H1 (cell line): ENCODE measurements around the gene MUC5B. TPM values are rescaled to one million over a fixed set of nuclear protein-coding genes. Genes with fewer than 3 reads are reported as not detected.

Experiments used
- polyA plus RNA-seq, 7 experiments: library from polyadenylated mRNA; depleted of rRNA in 3 of 7; stranded (reverse) in 5 of 7; unstranded in 2 of 7; fragments of >200 nt in 5 of 7; fragments of 200-250 nt in 2 of 7; gene quantifications; 1 replicate in 5 of 7; 2 replicates in 1 of 7; 4 replicates in 1 of 7; pipeline versions ENCODE4 v1.2.1 to v1.2.3, GENCODE V29; 2011 to 2013; ENCODE audit warnings: missing spikeins in 2 of 7, mixed read lengths in 2 of 7
- total RNA-seq: library from RNA; stranded (reverse); fragmentation: NEBNext Ultra II Directional; extraction: Animal tissue kit (Norgen Biotek cat#: 25700); gene quantifications from 2 replicates; pipeline ENCODE4 v1.2.1, GENCODE V29; 2021
- TF ChIP-seq, protein P1 (sequence below): fragments of 300-600 bp; sonication (generic); IDR thresholded peaks from 2 replicates; pipeline ENCODE4 v1.7.1; 2012; ENCODE audit warnings: low read length, moderate library complexity, mild to moderate bottlenecking, inconsistent platforms; ENCODE audit not compliant: insufficient replicate concordance

Gene MUC5B
- total and polyA plus RNA-seq, 2 of the 8 experiments (the other 6 are each of a cell fraction or from before 2014, with no cell fraction given): 0.02 to 0.03 TPM

DNA sequence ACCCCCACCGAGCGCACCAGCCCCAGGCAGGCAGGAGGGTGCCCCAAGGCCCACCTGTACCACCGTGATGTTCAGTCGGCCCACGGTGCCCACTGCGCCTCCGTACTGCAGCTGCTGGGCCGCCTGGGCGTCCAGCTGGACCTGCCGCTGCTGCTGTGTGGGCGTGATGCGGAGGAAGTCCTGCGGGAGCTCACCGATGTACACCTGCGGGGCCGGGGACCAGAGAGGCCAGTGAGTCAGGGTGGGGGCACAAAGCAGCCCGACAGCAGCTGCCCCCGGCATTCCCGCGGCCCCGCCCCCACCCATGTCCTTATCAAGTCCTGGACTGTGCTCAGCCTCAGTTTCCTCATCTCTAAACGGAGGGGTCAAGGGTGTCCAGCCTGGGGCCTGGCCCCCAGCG is 72.7 kb downstream of the MUC5B start (continued):
- TF ChIP-seq, protein P1, sequence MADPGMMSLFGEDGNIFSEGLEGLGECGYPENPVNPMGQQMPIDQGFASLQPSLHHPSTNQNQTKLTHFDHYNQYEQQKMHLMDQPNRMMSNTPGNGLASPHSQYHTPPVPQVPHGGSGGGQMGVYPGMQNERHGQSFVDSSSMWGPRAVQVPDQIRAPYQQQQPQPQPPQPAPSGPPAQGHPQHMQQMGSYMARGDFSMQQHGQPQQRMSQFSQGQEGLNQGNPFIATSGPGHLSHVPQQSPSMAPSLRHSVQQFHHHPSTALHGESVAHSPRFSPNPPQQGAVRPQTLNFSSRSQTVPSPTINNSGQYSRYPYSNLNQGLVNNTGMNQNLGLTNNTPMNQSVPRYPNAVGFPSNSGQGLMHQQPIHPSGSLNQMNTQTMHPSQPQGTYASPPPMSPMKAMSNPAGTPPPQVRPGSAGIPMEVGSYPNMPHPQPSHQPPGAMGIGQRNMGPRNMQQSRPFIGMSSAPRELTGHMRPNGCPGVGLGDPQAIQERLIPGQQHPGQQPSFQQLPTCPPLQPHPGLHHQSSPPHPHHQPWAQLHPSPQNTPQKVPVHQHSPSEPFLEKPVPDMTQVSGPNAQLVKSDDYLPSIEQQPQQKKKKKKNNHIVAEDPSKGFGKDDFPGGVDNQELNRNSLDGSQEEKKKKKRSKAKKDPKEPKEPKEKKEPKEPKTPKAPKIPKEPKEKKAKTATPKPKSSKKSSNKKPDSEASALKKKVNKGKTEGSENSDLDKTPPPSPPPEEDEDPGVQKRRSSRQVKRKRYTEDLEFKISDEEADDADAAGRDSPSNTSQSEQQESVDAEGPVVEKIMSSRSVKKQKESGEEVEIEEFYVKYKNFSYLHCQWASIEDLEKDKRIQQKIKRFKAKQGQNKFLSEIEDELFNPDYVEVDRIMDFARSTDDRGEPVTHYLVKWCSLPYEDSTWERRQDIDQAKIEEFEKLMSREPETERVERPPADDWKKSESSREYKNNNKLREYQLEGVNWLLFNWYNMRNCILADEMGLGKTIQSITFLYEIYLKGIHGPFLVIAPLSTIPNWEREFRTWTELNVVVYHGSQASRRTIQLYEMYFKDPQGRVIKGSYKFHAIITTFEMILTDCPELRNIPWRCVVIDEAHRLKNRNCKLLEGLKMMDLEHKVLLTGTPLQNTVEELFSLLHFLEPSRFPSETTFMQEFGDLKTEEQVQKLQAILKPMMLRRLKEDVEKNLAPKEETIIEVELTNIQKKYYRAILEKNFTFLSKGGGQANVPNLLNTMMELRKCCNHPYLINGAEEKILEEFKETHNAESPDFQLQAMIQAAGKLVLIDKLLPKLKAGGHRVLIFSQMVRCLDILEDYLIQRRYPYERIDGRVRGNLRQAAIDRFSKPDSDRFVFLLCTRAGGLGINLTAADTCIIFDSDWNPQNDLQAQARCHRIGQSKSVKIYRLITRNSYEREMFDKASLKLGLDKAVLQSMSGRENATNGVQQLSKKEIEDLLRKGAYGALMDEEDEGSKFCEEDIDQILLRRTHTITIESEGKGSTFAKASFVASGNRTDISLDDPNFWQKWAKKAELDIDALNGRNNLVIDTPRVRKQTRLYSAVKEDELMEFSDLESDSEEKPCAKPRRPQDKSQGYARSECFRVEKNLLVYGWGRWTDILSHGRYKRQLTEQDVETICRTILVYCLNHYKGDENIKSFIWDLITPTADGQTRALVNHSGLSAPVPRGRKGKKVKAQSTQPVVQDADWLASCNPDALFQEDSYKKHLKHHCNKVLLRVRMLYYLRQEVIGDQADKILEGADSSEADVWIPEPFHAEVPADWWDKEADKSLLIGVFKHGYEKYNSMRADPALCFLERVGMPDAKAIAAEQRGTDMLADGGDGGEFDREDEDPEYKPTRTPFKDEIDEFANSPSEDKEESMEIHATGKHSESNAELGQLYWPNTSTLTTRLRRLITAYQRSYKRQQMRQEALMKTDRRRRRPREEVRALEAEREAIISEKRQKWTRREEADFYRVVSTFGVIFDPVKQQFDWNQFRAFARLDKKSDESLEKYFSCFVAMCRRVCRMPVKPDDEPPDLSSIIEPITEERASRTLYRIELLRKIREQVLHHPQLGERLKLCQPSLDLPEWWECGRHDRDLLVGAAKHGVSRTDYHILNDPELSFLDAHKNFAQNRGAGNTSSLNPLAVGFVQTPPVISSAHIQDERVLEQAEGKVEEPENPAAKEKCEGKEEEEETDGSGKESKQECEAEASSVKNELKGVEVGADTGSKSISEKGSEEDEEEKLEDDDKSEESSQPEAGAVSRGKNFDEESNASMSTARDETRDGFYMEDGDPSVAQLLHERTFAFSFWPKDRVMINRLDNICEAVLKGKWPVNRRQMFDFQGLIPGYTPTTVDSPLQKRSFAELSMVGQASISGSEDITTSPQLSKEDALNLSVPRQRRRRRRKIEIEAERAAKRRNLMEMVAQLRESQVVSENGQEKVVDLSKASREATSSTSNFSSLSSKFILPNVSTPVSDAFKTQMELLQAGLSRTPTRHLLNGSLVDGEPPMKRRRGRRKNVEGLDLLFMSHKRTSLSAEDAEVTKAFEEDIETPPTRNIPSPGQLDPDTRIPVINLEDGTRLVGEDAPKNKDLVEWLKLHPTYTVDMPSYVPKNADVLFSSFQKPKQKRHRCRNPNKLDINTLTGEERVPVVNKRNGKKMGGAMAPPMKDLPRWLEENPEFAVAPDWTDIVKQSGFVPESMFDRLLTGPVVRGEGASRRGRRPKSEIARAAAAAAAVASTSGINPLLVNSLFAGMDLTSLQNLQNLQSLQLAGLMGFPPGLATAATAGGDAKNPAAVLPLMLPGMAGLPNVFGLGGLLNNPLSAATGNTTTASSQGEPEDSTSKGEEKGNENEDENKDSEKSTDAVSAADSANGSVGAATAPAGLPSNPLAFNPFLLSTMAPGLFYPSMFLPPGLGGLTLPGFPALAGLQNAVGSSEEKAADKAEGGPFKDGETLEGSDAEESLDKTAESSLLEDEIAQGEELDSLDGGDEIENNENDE: no peak
- TF ChIP-seq, all 59 proteins: peak for 0
